Measurements from ENCODE around the gene GTF2A1L. TPM values are rescaled to one million over a fixed set of nuclear protein-coding genes. Genes with fewer than 3 reads are reported as not detected.

The GTF2A1L gene
- total RNA-seq, 1 donor from 2014 or later, result not detected

- intact Hi-C loops (cut with micrococcal nuclease), result no loop called here
- Mint-ChIP-seq H3K9me3 (no peaks in the 10 kb centered on the region), H3K27ac (no peak overlapping the region), H3K36me3 (ENCODE audit: low read depth) (no peaks in the 10 kb centered on the region), H3K4me3 (no peak overlapping the region), H3K27me3 (peaks cover 4% of the 10 kb centered on the region), H3K4me1 (peaks cover 5% of the 10 kb centered on the region)
- ChIA-PET CTCF (no interaction called here), POLR2A (no interaction called here)
- TF ChIP-seq CTCF (IDR thresholded peaks at IDR 0.05), result no peak
- no peak for DNase-seq
- ATAC-seq (ENCODE audit: low read depth), result no peak
Measured at GRCh38 chr2:48578313-48578712, 39.3 kb upstream of the GTF2A1L start.

- no peak for ATAC-seq (ENCODE audit: low read depth)
Measured at GRCh38 chr2:48583961-48584360, 33.7 kb upstream of the GTF2A1L start.

GRCh38 chr2:48584551-48584950 lies 33.1 kb upstream of the GTF2A1L start:
- Mint-ChIP-seq H3K9me3 (no peaks in the 10 kb centered on the region), H3K27ac (no peak overlapping the region), H3K27me3 (peaks cover 8% of the 10 kb centered on the region), H3K36me3 (ENCODE audit: low read depth) (no peaks in the 10 kb centered on the region), H3K4me1 (no peaks in the 10 kb centered on the region), H3K4me3 (no peak overlapping the region)
- no peak for TF ChIP-seq CTCF (IDR thresholded peaks at IDR 0.05)
- DNase-seq (no peak), ATAC-seq (ENCODE audit: low read depth) (no peak)
- intact Hi-C loops (cut with micrococcal nuclease), result no loop called here
- ChIA-PET CTCF (no interaction called here), POLR2A (no interaction called here)

More at GRCh38 chr2:48583961-48584360, 33.7 kb upstream of the GTF2A1L start:
- ChIA-PET CTCF (no interaction called here), POLR2A (no interaction called here)
- Mint-ChIP-seq H3K27me3 (peaks cover 8% of the 10 kb centered on the region), H3K4me1 (no peaks in the 10 kb centered on the region), H3K36me3 (ENCODE audit: low read depth) (no peaks in the 10 kb centered on the region), H3K9me3 (no peaks in the 10 kb centered on the region), H3K4me3 (no peak overlapping the region), H3K27ac (no peak overlapping the region)
- DNase-seq, result no peak
- TF ChIP-seq CTCF (IDR thresholded peaks at IDR 0.05), result no peak
- intact Hi-C loops (cut with micrococcal nuclease), result no loop called here

GRCh38 chr2:48586433-48586832 lies 31.2 kb upstream of the GTF2A1L start:
- intact Hi-C loops (cut with micrococcal nuclease), result no loop called here
- ATAC-seq (ENCODE audit: low read depth) (no peak), DNase-seq (no peak)
- Mint-ChIP-seq H3K4me3 (no peak overlapping the region), H3K36me3 (ENCODE audit: low read depth) (no peaks in the 10 kb centered on the region), H3K27me3 (peaks cover 5% of the 10 kb centered on the region), H3K4me1 (no peaks in the 10 kb centered on the region), H3K9me3 (no peaks in the 10 kb centered on the region), H3K27ac (no peak overlapping the region)
- no peak for TF ChIP-seq CTCF (IDR thresholded peaks at IDR 0.05)
- ChIA-PET CTCF (no interaction called here), POLR2A (no interaction called here)

- DNase-seq (no peak), ATAC-seq (ENCODE audit: low read depth) (no peak)
- ChIA-PET CTCF (no interaction called here), POLR2A (no interaction called here)
- H3K4me1 Mint-ChIP-seq, result no peaks in the 10 kb centered on the region
- peaks cover 4% of the 10 kb centered on the region for H3K27me3 Mint-ChIP-seq
- no peaks in the 10 kb centered on the region for H3K9me3 Mint-ChIP-seq
- TF ChIP-seq CTCF (IDR thresholded peaks at IDR 0.05), result no peak
- H3K36me3 Mint-ChIP-seq (ENCODE audit: low read depth), result no peaks in the 10 kb centered on the region
- intact Hi-C loops (cut with micrococcal nuclease), result no loop called here
- H3K27ac Mint-ChIP-seq, result no peak overlapping the region
- H3K4me3 Mint-ChIP-seq, result no peak overlapping the region
Measured at GRCh38 chr2:48587560-48587959, 30.1 kb upstream of the GTF2A1L start.
